Medulla oblongata (tissue), 1 donor: ENCODE results near the gene ABCF3.

Source experiments
- DNase-seq: peaks from one replicate; pipeline ENCODE4 v3.0.0-alpha.2; 2015; ENCODE audit errors: extremely low spot score

ABCF3 gene

GRCh38 chr3:184230603-184231528, 44.9 kb downstream of the ABCF3 start:
- no peak for DNase-seq

- DNase-seq: no peak
These were observed 45.7 kb downstream of the ABCF3 start for GRCh38 chr3:184231671-184232070.

DNA sequence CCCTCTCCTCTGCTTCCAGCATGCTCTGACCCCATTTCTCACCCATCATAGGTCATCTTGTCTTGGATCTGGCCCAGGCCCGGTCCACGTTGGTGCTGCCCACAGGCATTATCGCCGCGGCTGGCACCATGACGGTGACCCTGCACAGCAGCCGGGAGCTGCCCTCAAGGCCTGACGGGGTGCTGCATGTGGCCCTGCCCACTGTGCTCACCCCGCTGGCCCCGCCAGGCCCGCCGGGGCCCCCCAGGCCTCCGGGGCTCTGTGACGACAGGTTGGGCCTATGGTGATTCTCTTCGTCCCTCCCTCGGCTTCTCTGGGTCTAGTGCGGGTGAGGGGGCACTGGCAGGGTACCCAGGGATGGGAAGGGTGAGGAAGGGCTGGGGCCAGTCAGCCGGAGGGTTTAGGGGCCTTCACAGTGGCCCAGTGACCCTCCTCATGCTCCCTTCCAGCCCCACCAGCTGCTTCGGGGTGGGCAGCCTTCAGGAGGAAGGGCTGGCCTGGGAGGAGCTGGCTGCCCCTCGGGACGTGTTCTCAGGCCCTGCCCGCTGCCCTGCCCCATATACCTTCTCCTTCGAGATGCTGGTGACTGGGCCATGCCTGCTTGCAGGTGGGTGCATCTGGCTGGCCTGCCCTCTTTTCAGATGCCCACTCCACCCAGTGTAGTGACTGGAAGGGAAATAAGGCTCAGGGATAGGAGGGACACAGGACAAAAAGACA, 47.3 kb downstream of the ABCF3 start:
- no peak for DNase-seq

GRCh38 chr3:184234224-184234623, 48.2 kb downstream of the ABCF3 start:
- DNase-seq: peak; percentile 40

DNA sequence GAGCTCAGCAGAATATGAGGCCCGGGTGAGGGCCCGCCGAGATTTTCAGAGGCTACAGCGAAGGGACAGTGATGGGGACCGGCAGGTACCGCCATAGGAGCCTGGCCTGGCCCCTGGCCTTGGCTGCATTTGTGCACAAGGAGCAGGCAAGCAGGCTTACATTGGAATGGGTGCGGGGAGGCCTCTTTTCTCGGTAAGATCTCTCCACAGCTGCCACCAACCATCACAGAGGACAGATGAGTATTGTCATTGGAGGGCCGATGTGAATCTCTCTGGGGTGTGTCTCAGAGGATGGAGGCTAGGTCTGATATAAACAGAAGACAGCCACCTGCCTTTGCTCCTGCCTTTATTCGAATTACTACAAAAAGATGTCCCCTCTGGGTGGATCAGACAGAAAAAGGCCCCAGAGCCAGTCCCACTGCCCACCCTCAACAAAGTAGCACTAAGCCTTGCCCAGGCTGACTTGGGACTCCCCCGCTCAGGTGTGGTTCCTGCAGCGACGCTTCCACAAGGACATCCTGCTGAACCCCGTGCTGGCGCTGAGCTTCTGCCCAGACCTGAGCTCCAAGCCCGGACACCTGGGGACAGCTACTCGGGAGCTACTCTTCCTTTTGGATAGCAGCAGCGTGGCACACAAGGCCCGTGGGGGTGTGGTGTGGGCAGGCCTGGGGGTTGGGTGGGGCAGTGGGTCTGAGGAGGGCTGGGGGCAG, 48.8 kb downstream of the ABCF3 start:
- DNase-seq: no peak

- DNase-seq: no peak
These were observed 49.5 kb downstream of the ABCF3 start for GRCh38 chr3:184235381-184236032.

GRCh38 chr3:184236033-184236410, 50.0 kb downstream of the ABCF3 start:
- DNase-seq: no peak

GRCh38 chr3:184236636-184237035, 50.6 kb downstream of the ABCF3 start:
- DNase-seq: no peak

DNA sequence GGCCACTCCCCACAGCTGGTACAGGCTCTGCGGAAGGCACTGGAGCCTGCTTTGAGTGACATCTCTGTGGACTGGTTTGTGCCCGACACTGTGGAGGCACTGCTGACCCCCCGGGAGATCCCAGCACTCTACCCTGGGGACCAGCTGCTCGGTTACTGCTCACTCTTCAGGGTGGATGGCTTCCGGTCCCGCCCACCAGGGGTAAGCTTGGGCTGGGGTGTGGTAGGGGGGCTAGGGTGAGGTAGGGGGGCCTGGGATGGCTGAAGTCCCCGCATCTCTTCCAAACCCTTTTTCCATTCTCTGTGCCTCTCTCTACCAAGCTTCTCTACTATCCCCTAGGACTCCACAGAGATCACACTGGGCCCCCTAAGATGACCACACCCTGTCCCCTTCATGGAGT, 51.2 kb downstream of the ABCF3 start:
- no peak for DNase-seq

DNA sequence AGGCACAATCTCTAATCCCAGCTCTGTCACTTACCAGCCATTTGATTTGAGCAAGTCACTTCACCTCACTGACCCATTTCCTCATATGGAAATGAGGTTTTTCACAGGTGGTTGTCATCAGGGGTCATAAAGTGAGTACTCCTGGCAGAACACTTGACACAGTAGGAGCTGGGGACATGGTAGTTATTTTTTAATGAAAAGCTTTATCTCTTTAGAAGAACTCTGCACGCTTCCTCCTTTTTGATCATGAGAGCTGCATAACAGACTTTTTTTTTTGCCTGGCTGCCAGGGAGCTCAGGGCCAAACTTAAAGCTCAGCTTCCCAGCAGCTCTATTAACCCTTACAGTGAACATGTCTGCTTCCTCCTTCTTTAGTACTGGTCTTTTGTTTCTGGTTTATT, 51.8 kb downstream of the ABCF3 start:
- no peak for DNase-seq

DNA sequence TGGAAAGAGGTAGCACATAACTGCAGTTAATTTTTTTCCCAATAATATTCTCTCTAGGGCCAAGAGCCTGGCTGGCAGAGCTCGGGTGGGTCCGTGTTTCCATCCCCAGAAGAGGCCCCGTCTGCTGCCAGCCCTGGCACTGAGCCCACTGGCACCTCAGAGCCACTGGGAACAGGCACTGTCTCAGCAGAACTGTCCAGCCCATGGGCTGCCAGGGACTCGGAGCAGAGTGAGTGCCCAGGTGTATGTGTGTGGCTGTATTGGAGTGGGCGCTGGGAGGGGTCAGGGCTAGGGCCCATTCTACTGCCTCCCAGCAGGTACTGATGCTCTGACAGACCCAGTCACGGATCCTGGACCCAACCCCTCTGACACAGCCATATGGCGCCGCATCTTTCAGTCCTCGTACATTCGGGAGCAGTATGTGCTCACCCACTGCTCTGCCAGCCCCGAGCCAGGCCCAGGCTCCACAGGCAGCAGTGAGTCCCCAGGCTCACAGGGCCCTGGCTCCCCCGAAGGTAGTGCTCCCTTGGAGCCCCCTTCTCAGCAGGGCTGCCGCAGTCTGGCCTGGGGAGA, 52.3 kb downstream of the ABCF3 start:
- no peak for DNase-seq

DNA sequence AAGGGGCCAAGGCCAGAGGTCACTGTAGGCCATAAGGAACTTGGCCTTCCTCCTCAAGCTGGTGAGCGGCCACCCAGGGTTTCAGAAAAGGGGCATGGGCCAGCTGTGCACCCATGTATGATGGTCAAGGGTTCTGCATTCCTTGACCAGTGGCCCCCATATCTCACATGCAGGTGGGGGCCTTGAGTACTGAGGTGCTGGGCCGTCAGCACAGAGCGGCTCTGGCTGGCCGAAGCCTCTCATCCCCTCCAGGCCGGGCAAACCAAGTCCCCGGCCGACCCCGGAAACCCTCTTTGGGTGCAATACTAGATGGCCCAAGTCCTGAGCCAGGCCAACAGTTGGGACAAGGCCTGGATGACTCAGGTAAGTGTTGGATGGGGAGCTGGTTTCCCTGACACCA, 53.2 kb downstream of the ABCF3 start:
- no peak for DNase-seq

GRCh38 chr3:184239708-184240107, 53.7 kb downstream of the ABCF3 start:
- DNase-seq: no peak

DNA sequence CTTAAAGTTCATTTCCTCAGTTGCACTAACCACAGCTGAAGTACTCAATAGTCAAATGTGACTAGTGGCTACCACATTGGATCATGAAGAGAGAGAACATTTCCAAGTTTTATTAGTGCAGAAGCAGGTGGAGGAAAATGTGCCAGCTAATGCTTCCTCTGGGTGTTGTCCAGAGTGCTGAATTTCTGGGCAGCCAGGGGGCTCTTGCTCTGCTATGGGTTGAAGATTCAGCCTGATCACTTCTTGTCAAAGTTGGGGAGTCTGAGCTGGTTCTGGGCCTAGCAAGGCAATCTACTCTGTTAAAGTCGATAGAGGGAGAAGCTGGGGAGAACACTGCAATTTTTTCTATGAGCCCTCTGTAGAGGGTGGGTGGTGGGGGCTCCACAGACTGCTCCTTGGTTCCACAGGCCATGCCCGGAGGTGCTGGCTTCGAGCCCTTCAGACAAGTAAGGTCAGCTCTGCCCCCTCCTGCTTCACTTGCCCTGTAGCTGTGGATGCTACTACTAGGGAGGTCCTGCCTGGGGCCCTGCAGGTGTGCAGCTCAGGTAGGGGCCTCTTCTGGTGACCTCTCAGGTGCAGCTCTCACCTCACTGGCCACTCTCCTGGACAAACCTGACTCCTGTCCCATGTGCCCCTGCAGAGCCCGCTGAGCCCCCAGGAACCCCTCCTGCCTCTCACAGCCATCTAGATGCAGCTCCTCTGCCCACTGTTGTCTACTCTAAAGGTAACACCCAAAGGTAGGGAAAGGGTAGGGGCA, 54.6 kb downstream of the ABCF3 start:
- DNase-seq: no peak

GRCh38 chr3:184241141-184241446, 55.1 kb downstream of the ABCF3 start:
- no peak for DNase-seq

DNA sequence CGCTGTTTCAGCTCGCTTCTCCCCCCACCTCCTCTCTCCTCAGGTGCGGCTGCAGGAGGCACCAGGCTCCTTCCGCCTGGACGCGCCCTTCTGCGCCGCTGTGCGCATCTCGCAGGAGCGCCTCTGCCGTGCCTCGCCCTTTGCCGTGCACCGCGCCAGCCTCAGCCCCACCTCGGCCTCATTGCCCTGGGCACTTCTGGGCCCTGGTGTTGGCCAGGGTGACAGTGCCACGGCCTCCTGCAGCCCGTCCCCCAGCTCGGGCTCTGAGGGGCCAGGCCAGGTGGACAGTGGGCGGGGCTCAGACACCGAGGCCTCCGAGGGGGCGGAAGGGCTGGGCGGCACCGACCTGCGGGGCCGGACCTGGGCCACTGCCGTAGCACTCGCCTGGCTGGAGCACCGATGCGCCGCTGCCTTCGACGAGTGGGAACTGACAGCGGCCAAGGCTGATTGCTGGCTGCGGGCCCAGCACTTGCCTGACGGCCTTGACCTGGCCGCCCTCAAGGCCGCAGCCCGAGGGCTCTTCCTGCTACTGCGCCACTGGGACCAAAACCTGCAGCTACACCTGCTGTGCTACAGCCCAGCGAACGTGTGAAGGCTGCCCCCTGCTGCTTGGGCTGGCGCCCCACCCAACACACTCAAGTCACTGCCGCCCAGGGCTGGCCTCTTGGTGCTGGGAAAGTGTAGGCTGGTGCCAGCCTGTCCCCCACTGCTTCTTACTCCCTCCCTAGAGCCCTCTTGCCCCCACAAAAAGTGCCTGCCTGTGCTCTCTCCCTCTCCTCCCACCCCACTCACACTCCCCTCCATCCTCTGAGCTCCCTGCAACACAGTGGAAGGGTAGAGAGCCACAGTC, 55.7 kb downstream of the ABCF3 start:
- DNase-seq: no peak

GRCh38 chr3:184242297-184242685, 56.3 kb downstream of the ABCF3 start:
- DNase-seq: no peak
